HEK293 (cell line): ENCODE measurements around the gene CSNK2A1.
A peak's percentile ranks its signal among the peaks of the same experiment; 100 is the strongest.

Experiments used
- CTCF ChIA-PET: fragments of 350-600 bp; formaldehyde crosslinking; extraction: SDS; loops from one replicate; lab custom pipeline; 2021; ENCODE audit warnings: antibody characterized with exemption; lab: Yijun Ruan, JAX
- POLR2A ChIA-PET: fragments of 300-600 bp; formaldehyde crosslinking; extraction: SDS; loops from one replicate; lab custom pipeline; 2020; ENCODE audit warnings: antibody characterized with exemption, inconsistent platforms; lab: Yijun Ruan, JAX
- H3K27ac ChIP-seq: fragments of 200-500 bp; sonication (Bioruptor generic); 2 replicates; pipeline ENCODE4 v1.5.1; 2014; ENCODE audit warnings: low read depth, low read length, control low read depth, inconsistent platforms; ENCODE audit errors: extremely low read depth
- H3K36me3 ChIP-seq, 2 experiments: fragments of 200-500 bp in 1 of 2; sonication (Bioruptor generic) in 1 of 2; 1 replicate in 1 of 2; 2 replicates in 1 of 2; pipeline ENCODE4 v1.5.1; 2014 to 2017; ENCODE audit warnings: inconsistent platforms in 2 of 2, low read length in 2 of 2; ENCODE audit not compliant: control insufficient read depth in 2 of 2, insufficient read depth in 1 of 2
- H3K4me1 ChIP-seq: fragments of 200-500 bp; sonication (Bioruptor generic); 2 replicates; pipeline ENCODE4 v1.5.1; 2014; ENCODE audit warnings: mild to moderate bottlenecking, low read length, inconsistent platforms; ENCODE audit not compliant: control insufficient read depth, insufficient read depth
- H3K4me3 ChIP-seq: 2 replicates; pipeline ENCODE4 v1.5.1; 2011; ENCODE audit warnings: low read depth, mild to moderate bottlenecking, control low read depth, low read length, moderate library complexity
- H3K9me3 ChIP-seq: fragments of 200-500 bp; sonication (Bioruptor generic); 2 replicates; pipeline ENCODE4 v1.5.1; 2014; ENCODE audit warnings: low read depth, low read length, inconsistent platforms; ENCODE audit not compliant: control insufficient read depth, insufficient read depth
- AEBP2 ChIP-seq: fragments of 450-650 bp; formaldehyde crosslinking; IDR thresholded peaks from 2 replicates; pipeline ENCODE4 v1.5.1; 2016; ENCODE audit warnings: missing biosample characterization, missing genetic modification characterization, borderline replicate concordance
- GFI1B ChIP-seq: fragments of 450-650 bp; formaldehyde crosslinking; IDR thresholded peaks from 2 replicates; pipeline ENCODE4 v1.5.1; 2016; ENCODE audit warnings: missing biosample characterization, missing genetic modification characterization
- KLF17 ChIP-seq: fragments of 450-650 bp; formaldehyde crosslinking; IDR thresholded peaks from 2 replicates; pipeline ENCODE4 v1.5.1; 2016; ENCODE audit warnings: missing biosample characterization, missing genetic modification characterization
- PRDM10 ChIP-seq: fragments of 450-650 bp; formaldehyde crosslinking; IDR thresholded peaks from 2 replicates; pipeline ENCODE4 v1.5.1; 2016; ENCODE audit warnings: missing biosample characterization, missing genetic modification characterization
- ZBTB17 ChIP-seq: fragments of 450-650 bp; formaldehyde crosslinking; IDR thresholded peaks from 2 replicates; pipeline ENCODE4 v1.5.1; 2016; ENCODE audit warnings: missing biosample characterization, missing genetic modification characterization
- ZFHX2 ChIP-seq: fragments of 450-650 bp; formaldehyde crosslinking; conservative IDR thresholded peaks from 2 replicates; pipeline ENCODE4 v1.5.1; 2016; ENCODE audit warnings: missing biosample characterization, missing genetic modification characterization
- ZFP41 ChIP-seq: fragments of 450-650 bp; formaldehyde crosslinking; IDR thresholded peaks from 2 replicates; pipeline ENCODE4 v1.5.1; 2016; ENCODE audit warnings: missing biosample characterization, missing genetic modification characterization, borderline replicate concordance
- ZNF114 ChIP-seq: fragments of 450-650 bp; formaldehyde crosslinking; IDR thresholded peaks from 2 replicates; pipeline ENCODE4 v1.5.0; 2017; ENCODE audit warnings: missing biosample characterization, missing genetic modification characterization
- ZNF155 ChIP-seq: fragments of 450-650 bp; formaldehyde crosslinking; IDR thresholded peaks from 2 replicates; pipeline ENCODE4 v1.5.1; 2016; ENCODE audit warnings: missing biosample characterization, missing genetic modification characterization
- ZNF571 ChIP-seq: fragments of 450-650 bp; formaldehyde crosslinking; IDR thresholded peaks from 2 replicates; pipeline ENCODE4 v1.5.0; 2017; ENCODE audit warnings: missing biosample characterization, missing genetic modification characterization
- ZNF623 ChIP-seq: fragments of 450-650 bp; formaldehyde crosslinking; IDR thresholded peaks from 2 replicates; pipeline ENCODE4 v1.5.1; 2016; ENCODE audit warnings: missing biosample characterization, missing genetic modification characterization

CSNK2A1 gene

GRCh38 chr20:431012-431904, 112.3 kb downstream of the CSNK2A1 start (continued):
- peak; percentile 23; the same call in 1 of the 2 replicates for TF ChIP-seq PRDM10 (tag by site-specific recombination)
- TF ChIP-seq ZNF571: no peak
- TF ChIP-seq GFI1B (tag by site-specific recombination): no peak
- TF ChIP-seq AEBP2: no peak
- no peak for TF ChIP-seq KLF17
- TF ChIP-seq ZBTB17: no peak
- TF ChIP-seq ZNF114 (tag by site-specific recombination): no peak
- TF ChIP-seq ZNF155 (tag by site-specific recombination): no peak

GRCh38 chr20:430091-430999, 113.2 kb downstream of the CSNK2A1 start:
- CTCF ChIA-PET: interaction anchor here (0.5 to 4.3 kb wide), 11 partner anchors 12 to 257 kb away, joined by 3 to 88 read pairs (median 7); no protein-coding TSS in a partner anchor
- Histone ChIP-seq H3K36me3 (peaks cover 18 to 76% of the 10 kb centered on the region in 2 experiments; a peak in 2 of 3 replicates), H3K27ac (no peak overlapping the region), H3K4me3 (no peak overlapping the region), H3K4me1 (no peaks in the 10 kb centered on the region; the same call in 1 of the 2 replicates), H3K9me3 (no peaks in the 10 kb centered on the region)
- POLR2A ChIA-PET: interaction anchor here (0.6 kb wide), 1 partner anchor 76 kb away, joined by 3 read pairs; no protein-coding TSS in a partner anchor
- TF ChIP-seq ZFP41 (tag by site-specific recombination): no peak
- TF ChIP-seq ZNF623 (tag by site-specific recombination): peak; percentile 76

GRCh38 chr20:428658-429200, 114.9 kb downstream of the CSNK2A1 start:
- Histone ChIP-seq H3K9me3 (no peaks in the 10 kb centered on the region), H3K4me1 (no peaks in the 10 kb centered on the region; the same call in 1 of the 2 replicates), H3K36me3 (peaks cover 18 to 74% of the 10 kb centered on the region in 2 experiments; a peak in 2 of 3 replicates), H3K4me3 (no peak overlapping the region), H3K27ac (no peak overlapping the region)
- POLR2A ChIA-PET: no interaction called here
- CTCF ChIA-PET: interaction anchor here (0.8 to 2.3 kb wide), 3 partner anchors 66 to 260 kb away, joined by 3 to 11 read pairs (median 3); no protein-coding TSS in a partner anchor
- no peak for TF ChIP-seq ZFHX2 (tag by site-specific recombination)
